Calu3 (cell line): ENCODE measurements around the gene NRP1. TPM values are rescaled to one million over a fixed set of nuclear protein-coding genes. Genes with fewer than 3 reads are reported as not detected.
A peak's percentile ranks its signal among the peaks of the same experiment; 100 is the strongest.

Experiments
- BruUV-seq: library from RNA; stranded (reverse); fragments of 400-500 nt; replicated peaks from 2 replicates; lab custom pipeline; 2021; lab: Mats Ljungman, UMichigan
- CTCF ChIA-PET: fragments of 300-600 bp; sonication (Branson Sonifier 250); formaldehyde crosslinking; loops from one replicate; lab custom pipeline; 2022; ENCODE audit warnings: antibody characterized with exemption; lab: Charles Lee
- DNase-seq: peaks from one replicate; pipeline ENCODE4 v3.0.0; 2022
- H3K27ac Mint-ChIP-seq: one replicate; pipeline ENCODE4 v1.8.0; 2022; ENCODE audit warnings: mixed read lengths; ENCODE audit not compliant: unreplicated experiment
- H3K27me3 Mint-ChIP-seq: one replicate; pipeline ENCODE4 v1.8.0; 2022; ENCODE audit warnings: mixed read lengths; ENCODE audit not compliant: unreplicated experiment
- H3K36me3 Mint-ChIP-seq: one replicate; pipeline ENCODE4 v1.8.0; 2022; ENCODE audit warnings: mild to moderate bottlenecking, moderate library complexity, mixed read lengths; ENCODE audit not compliant: insufficient read depth, unreplicated experiment
- H3K4me1 Mint-ChIP-seq: one replicate; pipeline ENCODE4 v1.8.0; 2022; ENCODE audit warnings: mild to moderate bottlenecking, low read depth, mixed read lengths; ENCODE audit not compliant: unreplicated experiment
- H3K4me3 Mint-ChIP-seq: one replicate; pipeline ENCODE4 v1.8.0; 2022; ENCODE audit warnings: mild to moderate bottlenecking, low read depth, moderate library complexity, mixed read lengths; ENCODE audit not compliant: unreplicated experiment
- H3K9me3 Mint-ChIP-seq: one replicate; pipeline ENCODE4 v1.8.0; 2022; ENCODE audit warnings: low read depth, mixed read lengths; ENCODE audit not compliant: unreplicated experiment
- CTCF ChIP-seq: fragments of 200-600 bp; IDR thresholded peaks from one replicate; pipeline ENCODE4 v1.8.0; 2022; ENCODE audit warnings: antibody characterized with exemption; ENCODE audit not compliant: unreplicated experiment
- intact Hi-C: fragments of 100-400 bp; cut with micrococcal nuclease; formaldehyde crosslinking; loops from one replicate; pipeline ENCODE4 v1.10.0; 2022; ENCODE audit not compliant: unreplicated experiment
- total RNA-seq: library from RNA; stranded (reverse); gene quantifications from 2 replicates; pipeline ENCODE4 v1.2.3, GENCODE V29; 2022

NRP1 gene
- total RNA-seq, 1 experiment from 2014 or later: 96.3 TPM

- H3K27ac Mint-ChIP-seq: no peak overlapping the region
- no peak for TF ChIP-seq CTCF
- DNase-seq: no peak
- CTCF ChIA-PET: no interaction called here
- BruUV-seq: no TSS peak
- intact Hi-C loops: no loop called here
- peaks cover 32% of the 10 kb centered on the region for H3K36me3 Mint-ChIP-seq
- H3K4me3 Mint-ChIP-seq: no peak overlapping the region
- H3K27me3 Mint-ChIP-seq: no peaks in the 10 kb centered on the region
- H3K9me3 Mint-ChIP-seq: no peaks in the 10 kb centered on the region
- peaks cover 42% of the 10 kb centered on the region for H3K4me1 Mint-ChIP-seq
These were observed 93.5 kb downstream of the NRP1 start for GRCh38 chr10:33240931-33241330.

GRCh38 chr10:33240258-33240657 lies 94.2 kb downstream of the NRP1 start:
- no peaks in the 10 kb centered on the region for H3K27me3 Mint-ChIP-seq
- no peaks in the 10 kb centered on the region for H3K9me3 Mint-ChIP-seq
- CTCF ChIA-PET: no interaction called here
- TF ChIP-seq CTCF: no peak
- BruUV-seq: no TSS peak
- no peak overlapping the region for H3K4me3 Mint-ChIP-seq
- no peak for DNase-seq
- intact Hi-C loops: no loop called here
- H3K36me3 Mint-ChIP-seq: peaks cover 32% of the 10 kb centered on the region
- H3K4me1 Mint-ChIP-seq: peaks cover 42% of the 10 kb centered on the region
- H3K27ac Mint-ChIP-seq: no peak overlapping the region

- Mint-ChIP-seq H3K27me3 (no peaks in the 10 kb centered on the region), H3K4me1 (peaks cover 42% of the 10 kb centered on the region), H3K9me3 (no peaks in the 10 kb centered on the region), H3K4me3 (no peak overlapping the region), H3K36me3 (peaks cover 37% of the 10 kb centered on the region), H3K27ac (peak overlapping the region; percentile 63)
- CTCF ChIA-PET: no interaction called here
- BruUV-seq: no TSS peak
- DNase-seq: no peak
- TF ChIP-seq CTCF: no peak
- intact Hi-C loops: no loop called here
These were observed 95.2 kb downstream of the NRP1 start for GRCh38 chr10:33239257-33239656.

GRCh38 chr10:33238643-33239042 lies 95.8 kb downstream of the NRP1 start:
- CTCF ChIA-PET: interaction anchor here (0.6 kb wide), 1 partner anchor 347 kb away, joined by 4 read pairs; no protein-coding TSS in a partner anchor
- DNase-seq: no peak
- H3K9me3 Mint-ChIP-seq: no peaks in the 10 kb centered on the region
- no TSS peak for BruUV-seq
- no peak for TF ChIP-seq CTCF
- H3K27ac Mint-ChIP-seq: peak overlapping the region; percentile 77
- peaks cover 32% of the 10 kb centered on the region for H3K36me3 Mint-ChIP-seq
- H3K4me3 Mint-ChIP-seq: no peak overlapping the region
- intact Hi-C loops: no loop called here
- H3K4me1 Mint-ChIP-seq: peaks cover 42% of the 10 kb centered on the region
- H3K27me3 Mint-ChIP-seq: no peaks in the 10 kb centered on the region
